Gastrocnemius medialis (tissue), 4 donors: Measurements from ENCODE around the gene SPRED2. TPM values are rescaled to one million over a fixed set of nuclear protein-coding genes. Genes with fewer than 3 reads are reported as not detected.

ENCODE experiments used
- ATAC-seq, 2 donors: fragments of 150-250 bp; one replicate each; pipeline ENCODE4 v1.9.1; 2016
- DNase-seq, 2 donors: peaks; one replicate each; pipeline ENCODE4 v3.0.0-alpha.2; 2019
- H3K27ac ChIP-seq, 4 donors: fragments of 200-600 bp; sonication (generic); 1 replicate in 1 of 4; 2 replicates in 3 of 4; pipeline ENCODE4 v1.5.1; 2016 to 2018; ENCODE audit warnings: mild to moderate bottlenecking in 2 of 4, moderate library complexity in 1 of 4
- H3K27me3 ChIP-seq, 3 donors: fragments of 200-600 bp; sonication (generic) in 2 of 3; 1 replicate in 1 of 3; 2 replicates in 2 of 3; pipeline versions ENCODE4 v1.5.1 to v1.6.0; 2016 to 2019; ENCODE audit warnings: mild to moderate bottlenecking in 1 of 3, moderate library complexity in 1 of 3
- H3K36me3 ChIP-seq, 2 donors: fragments of 200-600 bp; sonication (generic) in 1 of 2; one replicate each; pipeline ENCODE4 v1.5.1; 2017 to 2018
- H3K4me1 ChIP-seq, 2 donors: fragments of 200-600 bp; sonication (generic) in 1 of 2; one replicate each; pipeline ENCODE4 v1.5.1; 2016 to 2017; ENCODE audit warnings: mild to moderate bottlenecking in 2 of 2
- H3K4me3 ChIP-seq, 4 donors: fragments of 200-600 bp; sonication (generic) in 3 of 4; 1 replicate in 1 of 4; 2 replicates in 3 of 4; pipeline ENCODE4 v1.5.1; 2016 to 2019; ENCODE audit warnings: mild to moderate bottlenecking in 2 of 4
- H3K9me3 ChIP-seq, 3 donors: fragments of 200-600 bp; sonication (generic) in 2 of 3; 1 replicate in 1 of 3; 2 replicates in 2 of 3; pipeline ENCODE4 v1.5.1; 2016 to 2019
- POLR2A ChIP-seq, 2 donors: fragments of 450-650 bp; IDR thresholded peaks; one replicate each; pipeline ENCODE4 v1.6.1; 2017; ENCODE audit warnings: antibody characterized with exemption in 2 of 2, mild to moderate bottlenecking in 2 of 2, moderate library complexity in 2 of 2
- in situ Hi-C, 4 donors: fragments of 200-750 bp; cut with MboI; loops; one replicate each; pipeline versions ENCODE4 v1.15.0 to v1.8.0; 2017; ENCODE audit warnings: low sequenced_read_pairs in 4 of 4
- intact Hi-C: fragments of 100-400 bp; cut with DNase I; formaldehyde crosslinking; loops from one replicate; pipeline ENCODE4 v1.15.1; 2023; ENCODE audit warnings: low total_unique reads
- total RNA-seq, 4 donors: library from RNA; depleted of rRNA; stranded (reverse); fragments of >200 nt; gene quantifications; one replicate each; pipeline versions ENCODE4 v1.1.0 to v1.2.3, GENCODE V29; 2016
- TF ChIP-seq, protein P1 (sequence below), 5 experiments: fragments of 450-650 bp in 3 of 5; fragments of 200-600 bp in 2 of 5; sonication (generic) in 2 of 5; IDR thresholded peaks in 4 of 5; conservative IDR thresholded peaks in 1 of 5; 1 replicate in 4 of 5; 2 replicates in 1 of 5; pipeline ENCODE4 v1.5.1; 2016 to 2019; ENCODE audit warnings: antibody characterized with exemption in 5 of 5, mild to moderate bottlenecking in 3 of 5, moderate library complexity in 3 of 5

The SPRED2 gene
- total RNA-seq, 4 donors from 2014 or later, result 4.1 to 12.5 (median 7.4) TPM

DNA sequence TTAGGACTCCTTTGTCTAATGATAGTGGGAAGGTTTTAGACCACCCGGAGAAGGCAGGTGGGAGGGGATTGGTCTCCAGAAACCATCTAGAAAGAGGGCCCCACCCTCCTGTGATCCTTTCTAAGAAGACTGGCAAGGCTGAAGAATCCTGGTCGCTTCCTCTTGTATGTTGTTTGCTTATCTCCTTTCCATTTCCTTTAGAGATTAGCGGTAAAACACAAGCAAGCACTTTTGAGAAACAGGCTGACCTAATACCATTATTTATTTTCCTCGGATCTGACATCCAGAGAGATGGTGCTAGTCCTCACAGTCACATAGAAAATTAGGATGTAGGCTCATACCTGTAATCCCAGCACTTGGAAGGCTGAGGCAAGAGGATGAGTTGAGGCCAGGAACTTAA lies 45.2 kb upstream of the SPRED2 start:
- Histone ChIP-seq H3K4me3 (no peak overlapping the region), H3K4me1 (no peaks in the 10 kb centered on the region), H3K9me3 (no peaks in the 10 kb centered on the region), H3K36me3 (no peaks in the 10 kb centered on the region), H3K27ac (no peak overlapping the region), H3K27me3 (no peaks in the 10 kb centered on the region)
- ATAC-seq (no peak), DNase-seq (no peak)
- in situ Hi-C loops (no loop called here), intact Hi-C loops (no loop called here)
- TF ChIP-seq POLR2A (IDR thresholded peaks at IDR 0.05), result no peak
- TF ChIP-seq, protein P1, sequence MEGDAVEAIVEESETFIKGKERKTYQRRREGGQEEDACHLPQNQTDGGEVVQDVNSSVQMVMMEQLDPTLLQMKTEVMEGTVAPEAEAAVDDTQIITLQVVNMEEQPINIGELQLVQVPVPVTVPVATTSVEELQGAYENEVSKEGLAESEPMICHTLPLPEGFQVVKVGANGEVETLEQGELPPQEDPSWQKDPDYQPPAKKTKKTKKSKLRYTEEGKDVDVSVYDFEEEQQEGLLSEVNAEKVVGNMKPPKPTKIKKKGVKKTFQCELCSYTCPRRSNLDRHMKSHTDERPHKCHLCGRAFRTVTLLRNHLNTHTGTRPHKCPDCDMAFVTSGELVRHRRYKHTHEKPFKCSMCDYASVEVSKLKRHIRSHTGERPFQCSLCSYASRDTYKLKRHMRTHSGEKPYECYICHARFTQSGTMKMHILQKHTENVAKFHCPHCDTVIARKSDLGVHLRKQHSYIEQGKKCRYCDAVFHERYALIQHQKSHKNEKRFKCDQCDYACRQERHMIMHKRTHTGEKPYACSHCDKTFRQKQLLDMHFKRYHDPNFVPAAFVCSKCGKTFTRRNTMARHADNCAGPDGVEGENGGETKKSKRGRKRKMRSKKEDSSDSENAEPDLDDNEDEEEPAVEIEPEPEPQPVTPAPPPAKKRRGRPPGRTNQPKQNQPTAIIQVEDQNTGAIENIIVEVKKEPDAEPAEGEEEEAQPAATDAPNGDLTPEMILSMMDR (IDR thresholded peaks at IDR 0.05 in 4 of 5, conservative IDR thresholded peaks at IDR 0.05 in 1 of 5), result no peak

DNA sequence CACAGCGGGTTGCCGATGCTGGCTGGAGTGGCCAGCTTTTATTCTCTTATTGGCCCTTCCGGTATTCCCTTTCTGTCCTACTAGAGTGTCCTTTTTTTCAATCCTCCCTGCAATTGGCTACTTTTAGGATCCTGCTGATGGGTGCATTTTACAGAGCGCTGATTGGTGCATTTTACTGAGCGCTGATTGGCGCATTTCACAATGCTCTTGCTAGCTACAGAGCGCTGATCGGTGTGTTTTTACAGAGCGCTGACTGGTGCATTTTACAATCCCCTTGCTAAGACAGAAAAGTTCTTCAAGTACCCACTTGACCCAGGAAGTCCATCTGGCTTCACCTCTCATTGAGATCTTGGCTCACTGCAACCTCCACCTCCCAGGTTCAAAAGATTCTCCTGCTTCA lies 44.4 kb upstream of the SPRED2 start:
- in situ Hi-C loops, result no loop called here
- TF ChIP-seq, protein P1 (IDR thresholded peaks at IDR 0.05 in 4 of 5, conservative IDR thresholded peaks at IDR 0.05 in 1 of 5), result no peak
- TF ChIP-seq POLR2A (IDR thresholded peaks at IDR 0.05), result no peak
- intact Hi-C loops, result no loop called here
- no peaks in the 10 kb centered on the region for H3K36me3 ChIP-seq
- H3K27ac ChIP-seq, result no peak overlapping the region
- H3K4me3 ChIP-seq, result no peak overlapping the region
- DNase-seq (no peak), ATAC-seq (no peak)
- H3K4me1 ChIP-seq, result no peaks in the 10 kb centered on the region
- H3K9me3 ChIP-seq, result no peaks in the 10 kb centered on the region
- H3K27me3 ChIP-seq, result no peaks in the 10 kb centered on the region

DNA sequence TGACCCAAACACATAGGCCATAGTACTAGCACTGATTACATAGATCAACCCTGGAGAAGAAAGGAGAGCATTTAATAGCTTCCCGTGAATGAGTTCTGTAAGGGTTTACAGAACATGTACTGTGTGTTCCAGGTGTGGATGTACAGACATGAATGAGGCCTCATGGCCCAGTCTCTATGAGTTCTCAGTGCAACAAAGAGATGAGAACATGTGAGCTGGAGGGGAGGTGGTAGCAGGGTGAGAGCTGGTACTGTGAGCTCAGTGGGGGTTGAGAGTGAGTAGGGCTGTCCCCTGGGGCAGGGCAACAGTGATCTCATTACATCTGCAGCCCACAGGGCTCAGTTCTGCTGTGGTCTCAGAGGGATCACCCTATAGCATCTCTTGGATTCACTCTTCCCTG lies 42.6 kb upstream of the SPRED2 start:
- Histone ChIP-seq H3K4me3 (no peak overlapping the region), H3K36me3 (no peaks in the 10 kb centered on the region), H3K9me3 (no peaks in the 10 kb centered on the region), H3K27ac (no peak overlapping the region), H3K4me1 (no peaks in the 10 kb centered on the region), H3K27me3 (no peaks in the 10 kb centered on the region)
- TF ChIP-seq, protein P1 (IDR thresholded peaks at IDR 0.05 in 4 of 5, conservative IDR thresholded peaks at IDR 0.05 in 1 of 5), result no peak
- no peak for TF ChIP-seq POLR2A (IDR thresholded peaks at IDR 0.05)
- ATAC-seq (no peak), DNase-seq (no peak)
- in situ Hi-C loops (no loop called here), intact Hi-C loops (no loop called here)

DNA sequence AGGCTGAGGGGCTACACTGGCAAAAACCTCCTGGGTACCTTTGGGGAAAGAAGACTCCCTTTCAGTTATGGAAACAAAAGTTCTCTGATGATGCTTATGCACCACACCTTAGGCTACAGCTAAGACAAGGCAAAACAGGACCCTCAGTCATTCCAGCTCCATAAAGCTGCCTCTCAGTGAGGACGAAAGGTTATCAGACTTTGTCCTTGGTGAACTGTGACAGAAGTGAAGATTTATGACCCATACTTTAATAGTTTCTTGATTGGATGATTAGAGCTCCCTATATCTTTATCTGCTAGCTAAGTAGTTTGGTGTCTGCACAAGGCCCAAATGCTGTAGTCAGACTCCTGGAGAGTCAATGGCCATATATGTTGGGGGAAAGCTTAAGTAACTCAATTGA lies 40.6 kb upstream of the SPRED2 start:
- H3K4me1 ChIP-seq, result no peaks in the 10 kb centered on the region
- no peak for TF ChIP-seq POLR2A (IDR thresholded peaks at IDR 0.05)
- TF ChIP-seq, protein P1 (IDR thresholded peaks at IDR 0.05 in 4 of 5, conservative IDR thresholded peaks at IDR 0.05 in 1 of 5), result no peak
- H3K27me3 ChIP-seq, result no peaks in the 10 kb centered on the region
- ATAC-seq, result no peak
- in situ Hi-C loops, result no loop called here
- no peak for DNase-seq
- intact Hi-C loops, result no loop called here
- H3K4me3 ChIP-seq, result no peak overlapping the region
- no peak overlapping the region for H3K27ac ChIP-seq
- no peaks in the 10 kb centered on the region for H3K36me3 ChIP-seq
- H3K9me3 ChIP-seq, result no peaks in the 10 kb centered on the region

DNA sequence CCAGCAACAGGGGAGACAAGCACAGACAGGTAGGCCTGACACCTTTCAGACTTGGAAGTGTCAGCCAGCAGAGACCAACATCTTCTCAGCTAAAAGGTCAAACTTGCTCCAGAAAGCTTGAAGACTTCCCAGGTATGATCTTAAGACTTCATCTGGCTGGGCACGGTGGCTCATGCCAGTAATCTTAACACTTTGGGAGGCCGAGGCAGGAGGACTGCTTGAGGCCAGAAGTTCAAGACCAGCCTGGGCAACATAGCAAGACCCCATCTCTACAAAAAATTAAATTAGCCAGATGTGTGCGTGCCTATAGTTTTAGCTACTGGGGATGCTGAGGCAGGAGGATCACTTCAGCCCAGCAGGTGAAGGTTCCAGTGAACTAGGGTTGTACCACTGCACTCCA lies 39.0 kb upstream of the SPRED2 start:
- Histone ChIP-seq H3K27me3 (no peaks in the 10 kb centered on the region), H3K27ac (no peak overlapping the region), H3K36me3 (no peaks in the 10 kb centered on the region), H3K4me3 (no peak overlapping the region), H3K4me1 (no peaks in the 10 kb centered on the region), H3K9me3 (no peaks in the 10 kb centered on the region)
- DNase-seq (no peak), ATAC-seq (no peak)
- no peak for TF ChIP-seq POLR2A (IDR thresholded peaks at IDR 0.05)
- TF ChIP-seq, protein P1 (IDR thresholded peaks at IDR 0.05 in 4 of 5, conservative IDR thresholded peaks at IDR 0.05 in 1 of 5), result no peak
- in situ Hi-C loops (no loop called here), intact Hi-C loops (no loop called here)
